A549 (cell line): ENCODE data around the gene MOXD1. TPM values are rescaled to one million over a fixed set of nuclear protein-coding genes. Genes with fewer than 3 reads are reported as not detected.
A peak's percentile ranks its signal among the peaks of the same experiment; 100 is the strongest.

Source experiments
- ATAC-seq, 2 experiments: fragments of 200-7000 bp in 1 of 2; fragments of >200 bp in 1 of 2; cut with Nextera tagmentation in 1 of 2; cut with Tn5 transposase in 1 of 2; 3 replicates each; pipeline versions ENCODE4 v1.8.0 to v1.9.1; 2018 to 2020; ENCODE audit warnings: mild to moderate bottlenecking in 1 of 2, moderate library complexity in 1 of 2
- CTCF ChIA-PET: fragments of 300-600 bp; sonication (Branson Sonifier 250); formaldehyde crosslinking; extraction: SDS; loops from one replicate; lab custom pipeline; 2021; ENCODE audit warnings: antibody characterized with exemption, inconsistent platforms; lab: Yijun Ruan, JAX
- POLR2A ChIA-PET: fragments of 350-600 bp; formaldehyde crosslinking; extraction: SDS; loops from one replicate; lab custom pipeline; 2021; ENCODE audit warnings: antibody characterized with exemption, inconsistent platforms; lab: Yijun Ruan, JAX
- DNase-seq, 2 experiments: peaks; one replicate each; pipeline versions ENCODE4 v3.0.0 to v3.0.0-alpha.2; 2011 to 2016; ENCODE audit warnings: low read depth in 1 of 2, low spot score in 1 of 2
- FAIRE-seq: peaks from 2 replicates; lab custom pipeline; 2011; peaks lifted over from hg19 to GRCh38; lab: Jason Lieb, UNC
- H3K27ac ChIP-seq, 2 experiments: fragments of >200 bp; sonication (Bioruptor Twin); formaldehyde crosslinking; 3 replicates each; pipeline ENCODE4 v1.5.1; 2016 to 2017
- H3K4me1 ChIP-seq: fragments of >200 bp; sonication (Bioruptor Twin); formaldehyde crosslinking; 3 replicates; pipeline ENCODE4 v1.6.1; 2016
- H3K4me2 ChIP-seq: fragments of >200 bp; sonication (Bioruptor Twin); formaldehyde crosslinking; 3 replicates; pipeline ENCODE4 v1.6.1; 2016
- H3K4me3 ChIP-seq: fragments of >200 bp; sonication (Bioruptor Twin); formaldehyde crosslinking; 3 replicates; pipeline ENCODE4 v1.5.1; 2016
- H3K9me3 ChIP-seq: fragments of >200 bp; sonication (Bioruptor Twin); formaldehyde crosslinking; 3 replicates; pipeline ENCODE4 v1.6.1; 2016
- CBX2 ChIP-seq: fragments of 200-600 bp; sonication (generic); IDR thresholded peaks from 2 replicates; pipeline ENCODE4 v1.6.1; 2016; ENCODE audit warnings: low read depth, mild to moderate bottlenecking, borderline replicate concordance
- CHD2 ChIP-seq: fragments of 150-350 bp; IDR thresholded peaks from 2 replicates; pipeline ENCODE4 v1.6.1; 2014; ENCODE audit warnings: low read length; ENCODE audit not compliant: partially characterized antibody
- CHD4 ChIP-seq: fragments of 200-600 bp; sonication (generic); IDR thresholded peaks from 2 replicates; pipeline ENCODE4 v1.6.1; 2016; ENCODE audit warnings: antibody characterized with exemption, mild to moderate bottlenecking, borderline replicate concordance
- EP300 ChIP-seq, 2 experiments: fragments of >200 bp; sonication (Bioruptor Twin); formaldehyde crosslinking; IDR thresholded peaks; 2 replicates in 1 of 2; 3 replicates in 1 of 2; pipeline ENCODE4 v1.6.1; 2016 to 2017
- ESRRA ChIP-seq: fragments of 150-350 bp; IDR thresholded peaks from 2 replicates; pipeline ENCODE4 v1.6.1; 2014; ENCODE audit warnings: mild to moderate bottlenecking, low read length, borderline replicate concordance
- FOSB ChIP-seq: fragments of 250-450 bp; sonication (Bioruptor Pico); IDR thresholded peaks from 2 replicates; pipeline ENCODE4 v1.5.0; 2020; ENCODE audit warnings: mild to moderate bottlenecking, moderate library complexity
- HDAC2 ChIP-seq: fragments of 200-600 bp; sonication (generic); IDR thresholded peaks from 2 replicates; pipeline ENCODE4 v1.6.1; 2016
- HOXA7 ChIP-seq: fragments of 250-450 bp; sonication (Bioruptor Pico); IDR thresholded peaks from 2 replicates; pipeline ENCODE4 v1.5.0; 2020; ENCODE audit warnings: mild to moderate bottlenecking, moderate library complexity
- HOXB5 ChIP-seq: fragments of 250-450 bp; sonication (Bioruptor Pico); IDR thresholded peaks from 2 replicates; pipeline ENCODE4 v1.5.0; 2020; ENCODE audit warnings: mild to moderate bottlenecking, moderate library complexity
- JUN ChIP-seq, 2 experiments: fragments of >200 bp; sonication (Bioruptor Twin); formaldehyde crosslinking; IDR thresholded peaks; 2 replicates in 1 of 2; 3 replicates in 1 of 2; pipeline ENCODE4 v1.6.1; 2016 to 2017
- KDM1A ChIP-seq: fragments of 200-600 bp; sonication (generic); IDR thresholded peaks from 2 replicates; pipeline ENCODE4 v1.6.1; 2016; ENCODE audit warnings: low read depth, mild to moderate bottlenecking
- MAFK ChIP-seq: fragments of 450-650 bp; IDR thresholded peaks from 2 replicates; pipeline ENCODE4 v1.6.1; 2014; ENCODE audit not compliant: partially characterized antibody
- NR3C1 ChIP-seq: fragments of >200 bp; sonication (Bioruptor Twin); formaldehyde crosslinking; IDR thresholded peaks from 3 replicates; pipeline ENCODE4 v1.6.1; 2017
- PHF8 ChIP-seq: fragments of 200-600 bp; sonication (generic); IDR thresholded peaks from 2 replicates; pipeline ENCODE4 v1.6.1; 2016; ENCODE audit warnings: low read depth, mild to moderate bottlenecking, antibody characterized with exemption, moderate library complexity, borderline replicate concordance
- POLR2AphosphoS2 ChIP-seq: conservative IDR thresholded peaks from 2 replicates; pipeline ENCODE4 v1.6.1; 2012; ENCODE audit warnings: low read length, improper control_type of control experiment, inconsistent platforms
- RAD21 ChIP-seq, 2 experiments: fragments of >200 bp in 1 of 2; sonication (Bioruptor Twin) in 1 of 2; formaldehyde crosslinking in 1 of 2; IDR thresholded peaks in 1 of 2; conservative IDR thresholded peaks in 1 of 2; 2 replicates in 1 of 2; 3 replicates in 1 of 2; pipeline ENCODE4 v1.6.1; 2012 to 2018; ENCODE audit warnings: inconsistent platforms in 1 of 2
- RARB ChIP-seq: fragments of 250-450 bp; sonication (Bioruptor Pico); IDR thresholded peaks from 2 replicates; pipeline ENCODE4 v1.8.0; 2021; ENCODE audit warnings: mild to moderate bottlenecking, moderate library complexity
- ZC3H11A ChIP-seq: fragments of 450-650 bp; IDR thresholded peaks from 2 replicates; pipeline ENCODE4 v1.6.1; 2014; ENCODE audit warnings: antibody characterized with exemption, mild to moderate bottlenecking
- ZFP36 ChIP-seq: fragments of 450-650 bp; IDR thresholded peaks from 2 replicates; pipeline ENCODE4 v1.6.1; 2014; ENCODE audit warnings: borderline replicate concordance; ENCODE audit not compliant: partially characterized antibody
- WGBS: methylation state at CpG from one replicate; pipeline ENCODE4 v1.1.6; 2017; ENCODE audit errors: missing lambda C conversion rate; 5-methylcytosine and 5-hydroxymethylcytosine counted together
- polyA plus RNA-seq, 4 experiments: library from polyadenylated mRNA; depleted of rRNA in 3 of 4; stranded (reverse); fragments of >200 nt; fragmentation: RNase III in 1 of 4; extraction: RNeasy Plus Mini Kit Qiagen cat#74134 plus additional on column Dnase treatment in 1 of 4; gene quantifications; 2 replicates in 3 of 4; 3 replicates in 1 of 4; pipeline ENCODE4 v1.2.3, GENCODE V29; 2011 to 2017
- TF ChIP-seq, protein P1 (sequence below): IDR thresholded peaks from 2 replicates; pipeline ENCODE4 v1.6.1; 2012; ENCODE audit warnings: low read depth, borderline replicate concordance
- TF ChIP-seq, protein P2 (sequence below): fragments of >200 bp; sonication (Bioruptor Twin); formaldehyde crosslinking; IDR thresholded peaks from 2 replicates; pipeline ENCODE4 v1.6.1; 2016
- TF ChIP-seq, protein P3 (sequence below): fragments of 450-650 bp; IDR thresholded peaks from 2 replicates; pipeline ENCODE4 v1.6.1; 2014; ENCODE audit warnings: antibody characterized with exemption

The MOXD1 gene
- polyA plus RNA-seq, 2 of the 4 experiments (the other 2 are of a cell fraction) = 1.4 to 2.4 TPM

DNA sequence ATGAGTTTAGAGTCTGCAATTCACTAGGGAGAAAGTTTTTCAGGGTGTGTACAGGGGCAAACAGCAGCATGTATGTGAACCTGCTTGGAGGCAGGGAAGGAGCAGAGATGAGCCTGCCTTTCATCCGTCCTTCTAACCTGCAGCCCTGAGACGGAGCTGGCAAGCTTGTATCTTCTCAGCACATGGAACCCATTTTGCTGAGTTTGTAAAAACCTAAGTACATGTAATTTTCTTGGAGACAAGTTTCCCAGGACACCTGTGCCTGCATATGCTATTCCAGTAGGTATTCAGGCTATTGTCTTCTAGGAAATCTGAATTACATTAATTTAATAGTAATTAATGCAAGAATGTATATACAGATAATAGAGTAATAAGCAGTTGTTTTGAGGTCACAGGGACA lies 28.8 kb upstream of the MOXD1 start:
- Histone ChIP-seq H3K4me3 (no peak overlapping the region), H3K4me1 (no peaks in the 10 kb centered on the region), H3K27ac (no peak overlapping the region), H3K9me3 (no peaks in the 10 kb centered on the region), H3K4me2 (no peak overlapping the region)
- ChIA-PET CTCF (no interaction called here), POLR2A (no interaction called here)
- 62% methylated on average over 2 of the region's 2 CpGs for WGBS
- FAIRE-seq = no peak
- DNase-seq = no peak
- no peak for ATAC-seq
- TF ChIP-seq ZC3H11A = no peak
- peak; percentile 29 for TF ChIP-seq MAFK
- TF ChIP-seq, all 56 proteins: peak for 1

DNA sequence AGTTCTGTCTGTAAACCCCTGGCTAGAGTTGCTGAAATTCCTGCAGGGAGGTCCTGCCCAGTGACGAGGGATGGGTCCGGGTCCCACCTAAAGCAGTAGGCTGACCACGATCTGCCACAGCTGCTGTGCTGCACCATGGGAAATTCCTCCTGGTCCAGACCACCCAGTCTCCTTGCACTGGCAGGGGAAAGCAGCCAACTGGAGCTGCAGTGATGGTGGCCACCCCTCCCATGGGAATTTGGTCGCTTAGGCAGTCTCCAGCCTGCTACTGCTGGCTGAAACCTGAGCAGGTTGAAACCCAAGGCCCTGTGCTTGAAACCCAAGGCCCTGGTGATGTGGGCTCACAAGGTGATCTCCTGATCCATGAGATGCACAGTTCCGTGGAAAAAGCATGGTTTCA lies 23.9 kb upstream of the MOXD1 start:
- H3K27ac ChIP-seq = no peak overlapping the region
- DNase-seq (no peak), ATAC-seq (no peak), FAIRE-seq (no peak)
- H3K4me3 ChIP-seq = no peak overlapping the region
- TF ChIP-seq HOXB5 (CRISPR knock-in tag) = no peak
- no peak for TF ChIP-seq CBX2
- no peak for TF ChIP-seq RAD21 (conservative IDR thresholded peaks at IDR 0.05 in 1 of 2, IDR thresholded peaks at IDR 0.05 in 1 of 2)
- TF ChIP-seq FOSB = no peak
- no peak for TF ChIP-seq KDM1A
- no peak for TF ChIP-seq JUN (IDR thresholded peaks at IDR 0.05)
- TF ChIP-seq EP300 (IDR thresholded peaks at IDR 0.05) = no peak
- TF ChIP-seq RARB = no peak
- TF ChIP-seq, protein P1, sequence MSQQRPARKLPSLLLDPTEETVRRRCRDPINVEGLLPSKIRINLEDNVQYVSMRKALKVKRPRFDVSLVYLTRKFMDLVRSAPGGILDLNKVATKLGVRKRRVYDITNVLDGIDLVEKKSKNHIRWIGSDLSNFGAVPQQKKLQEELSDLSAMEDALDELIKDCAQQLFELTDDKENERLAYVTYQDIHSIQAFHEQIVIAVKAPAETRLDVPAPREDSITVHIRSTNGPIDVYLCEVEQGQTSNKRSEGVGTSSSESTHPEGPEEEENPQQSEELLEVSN = no peak
- TF ChIP-seq ZFP36 = no peak
- no peak for TF ChIP-seq HOXA7 (CRISPR knock-in tag)
- TF ChIP-seq MAFK = no peak
- TF ChIP-seq CHD4 = no peak
- TF ChIP-seq, protein P2, sequence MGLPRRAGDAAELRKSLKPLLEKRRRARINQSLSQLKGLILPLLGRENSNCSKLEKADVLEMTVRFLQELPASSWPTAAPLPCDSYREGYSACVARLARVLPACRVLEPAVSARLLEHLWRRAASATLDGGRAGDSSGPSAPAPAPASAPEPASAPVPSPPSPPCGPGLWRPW = no peak
- no peak for TF ChIP-seq ESRRA
- TF ChIP-seq HDAC2 = no peak
- no peak for TF ChIP-seq POLR2AphosphoS2
- TF ChIP-seq NR3C1 = no peak
- no peak for TF ChIP-seq PHF8
- TF ChIP-seq CHD2 = no peak
- no peak overlapping the region for H3K4me2 ChIP-seq
- CTCF ChIA-PET = no interaction called here
- no peaks in the 10 kb centered on the region; the same call in 2 of the 3 replicates for H3K9me3 ChIP-seq
- WGBS = 42% methylated on average over 3 of the region's 5 CpGs
- H3K4me1 ChIP-seq = no peaks in the 10 kb centered on the region
- POLR2A ChIA-PET = no interaction called here

DNA sequence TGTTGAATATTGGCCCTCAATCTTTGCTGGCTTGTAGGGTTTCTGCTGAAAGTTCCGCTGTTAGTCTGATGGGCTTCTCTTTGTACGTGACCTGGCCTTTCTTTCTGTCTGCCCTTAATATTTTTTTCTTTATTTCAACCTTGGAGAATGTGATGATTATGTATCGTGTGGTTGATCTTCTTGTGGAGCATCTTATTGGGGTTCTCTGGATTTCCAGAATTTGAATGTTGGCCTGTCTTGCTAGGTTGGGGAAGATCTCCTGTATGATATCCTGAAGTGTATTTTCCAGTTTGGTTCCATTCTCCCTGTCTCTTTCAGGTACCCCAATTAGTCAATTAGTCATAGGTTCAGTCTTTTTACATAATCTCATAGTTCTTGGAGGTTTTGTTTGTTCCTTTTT lies 22.6 kb upstream of the MOXD1 start:
- 82% methylated on average over 3 of the region's 3 CpGs for WGBS
- Histone ChIP-seq H3K4me2 (no peak overlapping the region), H3K27ac (no peak overlapping the region), H3K4me1 (no peaks in the 10 kb centered on the region), H3K4me3 (no peak overlapping the region), H3K9me3 (no peaks in the 10 kb centered on the region; the same call in 2 of the 3 replicates)
- ATAC-seq (no peak), DNase-seq (no peak), FAIRE-seq (no peak)
- TF ChIP-seq, protein P3, sequence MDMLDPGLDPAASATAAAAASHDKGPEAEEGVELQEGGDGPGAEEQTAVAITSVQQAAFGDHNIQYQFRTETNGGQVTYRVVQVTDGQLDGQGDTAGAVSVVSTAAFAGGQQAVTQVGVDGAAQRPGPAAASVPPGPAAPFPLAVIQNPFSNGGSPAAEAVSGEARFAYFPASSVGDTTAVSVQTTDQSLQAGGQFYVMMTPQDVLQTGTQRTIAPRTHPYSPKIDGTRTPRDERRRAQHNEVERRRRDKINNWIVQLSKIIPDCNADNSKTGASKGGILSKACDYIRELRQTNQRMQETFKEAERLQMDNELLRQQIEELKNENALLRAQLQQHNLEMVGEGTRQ = no peak
- ChIA-PET POLR2A (no interaction called here), CTCF (no interaction called here)
